GM18907 (cell line): ENCODE results near the gene PIP4K2A.
"Not testable (repeated sequence)": the region's sequence is repeated elsewhere in the genome, so short reads cannot be mapped to it uniquely, and the experiment has no call there.

Source experiments
- ATAC-seq: cut with Tn5 transposase; IDR thresholded peaks from one replicate; pipeline ENCODE4 v1.9.1; 2021; ENCODE audit warnings: mild to moderate bottlenecking, moderate library complexity; ENCODE audit not compliant: unreplicated experiment

Gene PIP4K2A

GRCh38 chr10:22719406-22720042, 5.1 kb upstream of the PIP4K2A start:
- no peak for ATAC-seq

- ATAC-seq: not testable (repeated sequence)
Observed at GRCh38 chr10:22718659-22719058, 4.3 kb upstream of the PIP4K2A start.

- no peak for ATAC-seq
Observed at GRCh38 chr10:22717728-22718127, 3.4 kb upstream of the PIP4K2A start.

GRCh38 chr10:22716943-22717342, 2.6 kb upstream of the PIP4K2A start:
- no peak for ATAC-seq

- no peak for ATAC-seq
Observed at GRCh38 chr10:22715290-22715625, 880 bp upstream of the PIP4K2A start.

- peak; percentile 38 for ATAC-seq
Observed at GRCh38 chr10:22713853-22714478, 412 bp downstream of the PIP4K2A start.

GRCh38 chr10:22712956-22713852, 1.2 kb downstream of the PIP4K2A start:
- ATAC-seq: peak; percentile 28

- no peak for ATAC-seq
Observed at GRCh38 chr10:22712211-22712955, 2.0 kb downstream of the PIP4K2A start.

- no peak for ATAC-seq
Observed at GRCh38 chr10:22711373-22711772, 3.0 kb downstream of the PIP4K2A start.

GRCh38 chr10:22710139-22710745, 4.1 kb downstream of the PIP4K2A start:
- no peak for ATAC-seq

GRCh38 chr10:22708772-22709171, 5.6 kb downstream of the PIP4K2A start:
- no peak for ATAC-seq

GRCh38 chr10:22705527-22705926, 8.9 kb downstream of the PIP4K2A start:
- no peak for ATAC-seq

- peak; percentile 63 for ATAC-seq
Observed at GRCh38 chr10:22704942-22705341, 9.4 kb downstream of the PIP4K2A start.

- ATAC-seq: peak; percentile 29
Observed at GRCh38 chr10:22704471-22704911, 9.9 kb downstream of the PIP4K2A start.

- ATAC-seq: no peak
Observed at GRCh38 chr10:22702348-22702747, 12.0 kb downstream of the PIP4K2A start.

- ATAC-seq: no peak
Observed at GRCh38 chr10:22701132-22701826, 13.1 kb downstream of the PIP4K2A start.

- peak; percentile 33 for ATAC-seq
Observed at GRCh38 chr10:22700489-22700888, 13.9 kb downstream of the PIP4K2A start.

- ATAC-seq: no peak
Observed at GRCh38 chr10:22699976-22700375, 14.4 kb downstream of the PIP4K2A start.

- ATAC-seq: no peak
Observed at GRCh38 chr10:22698941-22699440, 15.4 kb downstream of the PIP4K2A start.

- ATAC-seq: no peak
Observed at GRCh38 chr10:22697800-22698199, 16.6 kb downstream of the PIP4K2A start.
